HG03469 (cell line): ENCODE results near the gene PAGE2.
"Not testable (repeated sequence)": the region's sequence is repeated elsewhere in the genome, so short reads cannot be mapped to it uniquely, and the experiment has no call there.

Source experiments
- ATAC-seq: cut with Tn5 transposase; IDR thresholded peaks from one replicate; pipeline ENCODE4 v1.9.1; 2021; ENCODE audit warnings: mild to moderate bottlenecking, moderate library complexity, moderate number of reproducible peaks; ENCODE audit not compliant: unreplicated experiment

The PAGE2 gene

GRCh38 chrX:55088795-55089489, at the start of gene PAGE2:
PAGE2 (plus strand) TSS chrX:55089018; CDS start chrX:55090021, 1,003 bp downstream.
- ATAC-seq = no peak

- ATAC-seq = no peak
These were observed 49.3 kb upstream of the PAGE2 start for GRCh38 chrX:55039471-55039870.

- ATAC-seq = no peak
These were observed 47.3 kb upstream of the PAGE2 start for GRCh38 chrX:55041514-55041913.

- ATAC-seq = not testable (repeated sequence)
These were observed 38.2 kb upstream of the PAGE2 start for GRCh38 chrX:55050599-55050998.

GRCh38 chrX:55056820-55057674, 31.8 kb upstream of the PAGE2 start:
- ATAC-seq = no peak

- no peak for ATAC-seq
These were observed 31.1 kb upstream of the PAGE2 start for GRCh38 chrX:55057675-55058249.

- ATAC-seq = not testable (repeated sequence)
These were observed 21.6 kb upstream of the PAGE2 start for GRCh38 chrX:55067180-55067579.

- ATAC-seq = no peak
These were observed 16.5 kb upstream of the PAGE2 start for GRCh38 chrX:55072286-55072685.

GRCh38 chrX:55074851-55075467, 13.9 kb upstream of the PAGE2 start, which contains the start of gene PAGE2B:
PAGE2B (plus strand) TSS chrX:55075030; CDS start chrX:55076042, 1,012 bp downstream.
- ATAC-seq = no peak

GRCh38 chrX:55098691-55099090, 9.9 kb downstream of the PAGE2 start:
- ATAC-seq = no peak

GRCh38 chrX:55099162-55099561, 10.3 kb downstream of the PAGE2 start:
- no peak for ATAC-seq

GRCh38 chrX:55102754-55103153, 13.9 kb downstream of the PAGE2 start:
- no peak for ATAC-seq

GRCh38 chrX:55107262-55107661, 18.4 kb downstream of the PAGE2 start:
- ATAC-seq = no peak

- ATAC-seq = no peak
These were observed 19.1 kb downstream of the PAGE2 start for GRCh38 chrX:55107911-55108310.

GRCh38 chrX:55109306-55109705, 20.5 kb downstream of the PAGE2 start:
- no peak for ATAC-seq

- no peak for ATAC-seq
These were observed 22.9 kb downstream of the PAGE2 start for GRCh38 chrX:55111578-55112254.

GRCh38 chrX:55116589-55116988, 27.8 kb downstream of the PAGE2 start:
- not testable (repeated sequence) for ATAC-seq

GRCh38 chrX:55118574-55118973, 29.8 kb downstream of the PAGE2 start:
- ATAC-seq = no peak

- ATAC-seq = no peak
These were observed 30.5 kb downstream of the PAGE2 start for GRCh38 chrX:55119271-55119670.

- ATAC-seq = no peak
These were observed 30.9 kb downstream of the PAGE2 start for GRCh38 chrX:55119712-55120111.
